ENCODE measurements around the gene ZNF497. TPM values are rescaled to one million over a fixed set of nuclear protein-coding genes. Genes with fewer than 3 reads are reported as not detected.

Gene ZNF497
- total RNA-seq, 1 experiment from 2014 or later: 1.1 TPM

GRCh38 chr19:58307736-58308135, 54.8 kb downstream of the ZNF497 start:
- Histone ChIP-seq H3K9ac (ENCODE audit: low read length) (no peak overlapping the region), H4K20me1 (ENCODE audit: insufficient read depth, low read depth, low read length) (no peaks in the 10 kb centered on the region), H2AFZ (ENCODE audit: low read length) (no peak overlapping the region), H3K27me3 (ENCODE audit: low read length) (no peaks in the 10 kb centered on the region), H3K4me2 (ENCODE audit: low read depth, low read length, poor library complexity, severe bottlenecking) (no peak overlapping the region), H3K36me3 (ENCODE audit: insufficient read depth, low read length) (peaks cover 69% of the 10 kb centered on the region), H3K4me1 (ENCODE audit: low read length) (peaks cover 19% of the 10 kb centered on the region), H3K4me3 (ENCODE audit: low read length) (no peak overlapping the region), H3K9me3 (ENCODE audit: low read length) (peaks cover 28% of the 10 kb centered on the region), H3K79me2 (ENCODE audit: low read length) (peaks cover 65% of the 10 kb centered on the region), H3K9me2 (replicated peaks; ENCODE audit: insufficient read depth, low read length) (no peaks in the 10 kb centered on the region), H3K27ac (ENCODE audit: low read length) (no peak overlapping the region)
- no peak for DNase-seq

- DNase-seq: no peak
- Histone ChIP-seq H3K36me3 (ENCODE audit: insufficient read depth, low read length) (peaks cover 70% of the 10 kb centered on the region), H3K9me3 (ENCODE audit: low read length) (peaks cover 23% of the 10 kb centered on the region), H3K27me3 (ENCODE audit: low read length) (no peaks in the 10 kb centered on the region), H3K4me2 (ENCODE audit: low read depth, low read length, poor library complexity, severe bottlenecking) (peak overlapping the region; percentile 67), H3K4me3 (ENCODE audit: low read length) (peak overlapping the region; percentile 92), H2AFZ (ENCODE audit: low read length) (no peak overlapping the region), H3K9ac (ENCODE audit: low read length) (peak overlapping the region; percentile 84), H3K9me2 (replicated peaks; ENCODE audit: insufficient read depth, low read length) (no peaks in the 10 kb centered on the region), H3K4me1 (ENCODE audit: low read length) (peaks cover 19% of the 10 kb centered on the region), H4K20me1 (ENCODE audit: insufficient read depth, low read depth, low read length) (no peaks in the 10 kb centered on the region), H3K27ac (ENCODE audit: low read length) (no peak overlapping the region; the same call in 1 of the 2 replicates), H3K79me2 (ENCODE audit: low read length) (peaks cover 70% of the 10 kb centered on the region)
Measured at GRCh38 chr19:58305932-58306323, 56.6 kb downstream of the ZNF497 start.

GRCh38 chr19:58305065-58305931, 57.3 kb downstream of the ZNF497 start, which contains the start of gene ERVK3-1:
TSS of gene ERVK3-1 (plus strand) at chr19:58305377. CDS start at chr19:58312169, 6,792 bp downstream.
- H3K9me2 ChIP-seq (replicated peaks; ENCODE audit: insufficient read depth, low read length): no peaks in the 10 kb centered on the region
- H3K9me3 ChIP-seq (ENCODE audit: low read length): peaks cover 23% of the 10 kb centered on the region
- no peaks in the 10 kb centered on the region for H4K20me1 ChIP-seq (ENCODE audit: insufficient read depth, low read depth, low read length)
- H3K27me3 ChIP-seq (ENCODE audit: low read length): no peaks in the 10 kb centered on the region
- H3K4me1 ChIP-seq (ENCODE audit: low read length): peaks cover 19% of the 10 kb centered on the region
- peaks cover 75% of the 10 kb centered on the region for H3K79me2 ChIP-seq (ENCODE audit: low read length)
- H3K4me3 ChIP-seq (ENCODE audit: low read length): peak within 1 kb of the TSS; percentile 92
- peak; percentile 100 for DNase-seq
- peak within 1 kb of the TSS; percentile 67 for H3K4me2 ChIP-seq (ENCODE audit: low read depth, low read length, poor library complexity, severe bottlenecking)
- peaks cover 76% of the 10 kb centered on the region for H3K36me3 ChIP-seq (ENCODE audit: insufficient read depth, low read length)
- peak within 1 kb of the TSS; percentile 84 for H3K9ac ChIP-seq (ENCODE audit: low read length)
- peak within 1 kb of the TSS; percentile 78 for H2AFZ ChIP-seq (ENCODE audit: low read length)
- H3K27ac ChIP-seq (ENCODE audit: low read length): peak within 1 kb of the TSS; percentile 16

GRCh38 chr19:58304748-58305064, 57.8 kb downstream of the ZNF497 start:
- DNase-seq: no peak
- Histone ChIP-seq H2AFZ (ENCODE audit: low read length) (peak overlapping the region; percentile 78), H3K4me1 (ENCODE audit: low read length) (peaks cover 19% of the 10 kb centered on the region), H3K9me2 (replicated peaks; ENCODE audit: insufficient read depth, low read length) (no peaks in the 10 kb centered on the region), H3K27me3 (ENCODE audit: low read length) (no peaks in the 10 kb centered on the region), H3K9ac (ENCODE audit: low read length) (peak overlapping the region; percentile 58), H3K36me3 (ENCODE audit: insufficient read depth, low read length) (peaks cover 77% of the 10 kb centered on the region), H3K4me3 (ENCODE audit: low read length) (peak overlapping the region; percentile 92), H3K79me2 (ENCODE audit: low read length) (peaks cover 80% of the 10 kb centered on the region), H3K27ac (ENCODE audit: low read length) (peak overlapping the region; percentile 15), H3K4me2 (ENCODE audit: low read depth, low read length, poor library complexity, severe bottlenecking) (peak overlapping the region; percentile 67), H3K9me3 (ENCODE audit: low read length) (peaks cover 25% of the 10 kb centered on the region), H4K20me1 (ENCODE audit: insufficient read depth, low read depth, low read length) (no peaks in the 10 kb centered on the region)

Small RNAs within 50 kb of the gene (small RNA-seq; reads per million reads assigned to genes)
- gene MIR4754 (not detected), gene MIR6806 (0.12 reads per million), gene RNA5SP473 (0.20 reads per million)

Other genes starting within 250 kb of the ZNF497 start
- 7.8 and 9.1 TPM in 2 replicates for gene ZNF329, start 212.0 kb downstream of the ZNF497 start, total RNA-seq (2014; rRNA removed; shearing (Covaris generic); ENCODE audit: low replicate concordance)
- gene ZNF274, start 179.7 kb downstream of the ZNF497 start, total RNA-seq (2014; rRNA removed; shearing (Covaris generic); ENCODE audit: low replicate concordance): 14.1 and 27.9 TPM in 2 replicates
- 111 and 129 TPM in 2 replicates for gene ZNF544, start 133.8 kb downstream of the ZNF497 start, total RNA-seq (2014; rRNA removed; shearing (Covaris generic); ENCODE audit: low replicate concordance)
- gene ZNF8, start 83.8 kb downstream of the ZNF497 start, total RNA-seq (2014; rRNA removed; shearing (Covaris generic); ENCODE audit: low replicate concordance): 14.8 and 16.9 TPM in 2 replicates
- gene ERVK3-1, start 57.4 kb downstream of the ZNF497 start, total RNA-seq (2014; rRNA removed; shearing (Covaris generic); ENCODE audit: low replicate concordance): 94.2 and 129 TPM in 2 replicates
- 5.1 and 5.3 TPM in 2 replicates for gene ZSCAN22, start 35.8 kb downstream of the ZNF497 start, total RNA-seq (2014; rRNA removed; shearing (Covaris generic); ENCODE audit: low replicate concordance)
- 52.9 and 85.4 TPM in 2 replicates for gene A1BG, start 9.3 kb downstream of the ZNF497 start, total RNA-seq (2014; rRNA removed; shearing (Covaris generic); ENCODE audit: low replicate concordance)
- 0.75 and 2.4 TPM in 2 replicates for gene ZNF837, start 18.3 kb upstream of the ZNF497 start, total RNA-seq (2014; rRNA removed; shearing (Covaris generic); ENCODE audit: low replicate concordance)
- 6,081 and 7,190 TPM in 2 replicates for gene RPS5, start 24.5 kb upstream of the ZNF497 start, total RNA-seq (2014; rRNA removed; shearing (Covaris generic); ENCODE audit: low replicate concordance)
- 0.90 and 0.97 TPM in 2 replicates for gene RNF225, start 32.9 kb upstream of the ZNF497 start, total RNA-seq (2014; rRNA removed; shearing (Covaris generic); ENCODE audit: low replicate concordance)
- 21.1 and 31.6 TPM in 2 replicates for gene ZNF584, start 45.9 kb upstream of the ZNF497 start, total RNA-seq (2014; rRNA removed; shearing (Covaris generic); ENCODE audit: low replicate concordance)
- gene ZNF132, start 77.4 kb upstream of the ZNF497 start, total RNA-seq (2014; rRNA removed; shearing (Covaris generic); ENCODE audit: low replicate concordance): not detected in 2 replicates
- gene ZNF324B, start 88.9 kb upstream of the ZNF497 start, total RNA-seq (2014; rRNA removed; shearing (Covaris generic); ENCODE audit: low replicate concordance): 21.2 and 22.5 TPM in 2 replicates
- 10.4 and 29.1 TPM in 2 replicates for gene ZNF324, start 104.3 kb upstream of the ZNF497 start, total RNA-seq (2014; rRNA removed; shearing (Covaris generic); ENCODE audit: low replicate concordance)
- gene ZNF446, start 113.6 kb upstream of the ZNF497 start, total RNA-seq (2014; rRNA removed; shearing (Covaris generic); ENCODE audit: low replicate concordance): 11.8 and 20.6 TPM in 2 replicates
- 1.2 and 10.0 TPM in 2 replicates for gene SLC27A5, start 149.2 kb upstream of the ZNF497 start, total RNA-seq (2014; rRNA removed; shearing (Covaris generic); ENCODE audit: low replicate concordance)
- 2.0 and 4.7 TPM in 2 replicates for gene ZBTB45, start 157.1 kb upstream of the ZNF497 start, total RNA-seq (2014; rRNA removed; shearing (Covaris generic); ENCODE audit: low replicate concordance)
- gene TRIM28, start 181.3 kb upstream of the ZNF497 start, total RNA-seq (2014; rRNA removed; shearing (Covaris generic); ENCODE audit: low replicate concordance): 142 and 257 TPM in 2 replicates
- 54.2 and 85.9 TPM in 2 replicates for gene CHMP2A, start 192.4 kb upstream of the ZNF497 start, total RNA-seq (2014; rRNA removed; shearing (Covaris generic); ENCODE audit: low replicate concordance)
- gene UBE2M, start 195.9 kb upstream of the ZNF497 start, total RNA-seq (2014; rRNA removed; shearing (Covaris generic); ENCODE audit: low replicate concordance): 33.4 and 90.6 TPM in 2 replicates
- gene MZF1, start 210.6 kb upstream of the ZNF497 start, total RNA-seq (2014; rRNA removed; shearing (Covaris generic); ENCODE audit: low replicate concordance): 13.3 and 20.1 TPM in 2 replicates

Measured in Karpas-422 (cell line).